Fibroblast of villous mesenchyme (primary cell): Measurements from ENCODE around the gene EDIL3. TPM values are rescaled to one million over a fixed set of nuclear protein-coding genes. Genes with fewer than 3 reads are reported as not detected.
"Not testable (repeated sequence)": the region's sequence is repeated elsewhere in the genome, so short reads cannot be mapped to it uniquely, and the experiment has no call there.

ENCODE experiments used
- DNase-seq: peaks from one replicate; pipeline ENCODE4 v3.0.0-alpha.2; 2010; ENCODE audit warnings: low read depth
- H3K4me3 ChIP-seq: 2 replicates; pipeline ENCODE4 v1.5.1; 2011; ENCODE audit warnings: low read depth, mild to moderate bottlenecking, low read length
- CTCF ChIP-seq: IDR thresholded peaks from 2 replicates; pipeline ENCODE4 v1.5.1; 2012; ENCODE audit warnings: low read depth, mild to moderate bottlenecking, low read length; ENCODE audit not compliant: insufficient read depth
- total RNA-seq: library from RNA; depleted of rRNA; stranded (reverse); fragments of >200 nt; gene quantifications from 2 replicates; pipeline ENCODE4 v1.2.3, GENCODE V29; 2012

Gene EDIL3
- total RNA-seq, 1 donor = 57.0 TPM

DNA sequence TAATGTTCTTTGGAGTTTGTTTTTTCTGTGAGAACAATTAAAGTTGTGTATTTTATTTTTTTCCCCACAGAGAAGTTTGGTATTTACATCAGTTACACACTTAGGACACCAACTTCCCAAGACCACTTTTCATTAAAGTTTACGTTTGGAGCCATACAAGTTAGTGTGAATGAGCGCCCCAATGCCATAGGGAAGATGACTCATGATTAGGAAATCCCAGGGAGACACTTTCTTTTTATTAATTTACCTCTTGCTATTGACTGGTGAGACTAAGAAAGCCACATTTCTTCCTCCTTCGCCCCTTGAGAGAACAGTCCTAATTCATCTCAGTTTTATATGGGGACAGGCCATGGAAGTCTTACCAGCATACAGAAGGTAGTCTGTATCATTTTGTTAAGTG is 57.1 kb downstream of the EDIL3 start:
- no peak for DNase-seq
- TF ChIP-seq CTCF = no peak
- H3K4me3 ChIP-seq = no peak overlapping the region

GRCh38 chr5:84322646-84323045 is 62.0 kb downstream of the EDIL3 start:
- no peak for TF ChIP-seq CTCF
- no peak for DNase-seq
- no peak overlapping the region for H3K4me3 ChIP-seq

GRCh38 chr5:84317826-84318225 is 66.9 kb downstream of the EDIL3 start:
- DNase-seq, H3K4me3 ChIP-seq: not testable (repeated sequence)

GRCh38 chr5:84312280-84312679 is 72.4 kb downstream of the EDIL3 start:
- H3K4me3 ChIP-seq, DNase-seq: not testable (repeated sequence)

DNA sequence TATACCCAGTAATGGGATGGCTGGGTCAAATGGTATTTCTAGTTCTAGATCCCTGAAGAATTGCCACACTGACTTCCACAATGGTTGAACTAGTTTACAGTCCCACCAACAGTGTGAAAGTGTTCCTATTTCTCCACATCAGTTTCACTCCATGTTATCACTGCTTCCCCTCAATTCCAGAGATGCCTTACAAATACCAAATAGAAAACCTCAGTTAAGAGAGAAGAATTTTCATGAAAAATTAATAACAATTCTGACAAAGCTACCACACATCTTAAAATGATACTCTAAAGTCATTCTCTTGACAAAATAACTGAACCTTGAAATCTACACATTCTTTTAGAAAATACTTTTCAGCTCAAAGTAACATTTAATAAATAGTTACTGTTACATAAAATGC is 74.8 kb downstream of the EDIL3 start:
- not testable (repeated sequence) for DNase-seq, H3K4me3 ChIP-seq

GRCh38 chr5:84306601-84307000 is 78.1 kb downstream of the EDIL3 start:
- DNase-seq = no peak

GRCh38 chr5:84304599-84304998 is 80.1 kb downstream of the EDIL3 start:
- no peak for DNase-seq
- no peak overlapping the region for H3K4me3 ChIP-seq
- no peak for TF ChIP-seq CTCF

More at GRCh38 chr5:84306601-84307000, 78.1 kb downstream of the EDIL3 start:
- TF ChIP-seq CTCF = no peak
- no peak overlapping the region for H3K4me3 ChIP-seq

DNA sequence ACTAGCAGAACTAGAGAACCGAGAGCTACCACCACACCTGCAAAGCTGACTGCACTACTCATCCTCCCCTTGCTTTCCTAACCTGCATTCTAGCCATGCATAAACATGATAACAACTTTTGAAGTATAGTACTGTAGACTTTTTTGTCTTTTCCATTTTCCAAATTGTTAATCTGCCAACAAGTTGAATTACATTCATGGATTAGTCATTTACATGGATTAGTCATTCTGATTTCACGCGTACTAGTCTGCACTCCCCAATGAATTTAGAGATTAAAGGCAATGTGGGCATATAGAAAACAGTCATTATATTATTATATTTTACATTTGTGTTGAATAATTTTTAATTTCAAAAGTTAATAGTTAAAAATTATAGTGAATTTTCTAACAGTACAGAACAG is 81.4 kb downstream of the EDIL3 start:
- no peak for DNase-seq
- TF ChIP-seq CTCF = no peak
- no peak overlapping the region for H3K4me3 ChIP-seq

GRCh38 chr5:84301535-84301934 is 83.1 kb downstream of the EDIL3 start:
- no peak for DNase-seq
- TF ChIP-seq CTCF = no peak
- H3K4me3 ChIP-seq = no peak overlapping the region
